HepG2 (cell line): ENCODE measurements around the gene CDIP1. TPM values are rescaled to one million over a fixed set of nuclear protein-coding genes. Genes with fewer than 3 reads are reported as not detected.

Source experiments
- CBX5 ChIP-seq: sonication (generic); formaldehyde crosslinking; IDR thresholded peaks from 2 replicates; pipeline ENCODE4 v1.4.0; 2020; ENCODE audit warnings: missing genetic modification reagents, borderline replicate concordance
- CREB3 ChIP-seq: sonication (generic); formaldehyde crosslinking; IDR thresholded peaks from 2 replicates; pipeline ENCODE4 v1.5.0; 2020; ENCODE audit warnings: missing genetic modification reagents
- ETS1 ChIP-seq: sonication (generic); formaldehyde crosslinking; IDR thresholded peaks from 2 replicates; pipeline ENCODE4 v1.4.0; 2020; ENCODE audit warnings: missing genetic modification reagents
- HHEX ChIP-seq: IDR thresholded peaks from 2 replicates; pipeline ENCODE4 v1.6.1; 2016; ENCODE audit warnings: control low read depth
- HOMEZ ChIP-seq: IDR thresholded peaks from 2 replicates; pipeline ENCODE4 v1.6.1; 2016; ENCODE audit warnings: low read depth
- JARID2 ChIP-seq: sonication (generic); formaldehyde crosslinking; IDR thresholded peaks from 2 replicates; pipeline ENCODE4 v1.8.1; 2023; ENCODE audit warnings: missing genetic modification reagents, inconsistent platforms; ENCODE audit not compliant: insufficient replicate concordance
- MAX ChIP-seq: IDR thresholded peaks from 2 replicates; pipeline ENCODE4 v1.6.1; 2012; ENCODE audit warnings: inconsistent platforms
- NFYB ChIP-seq: sonication (generic); formaldehyde crosslinking; IDR thresholded peaks from 2 replicates; pipeline ENCODE4 v1.4.0; 2020; ENCODE audit warnings: missing genetic modification reagents
- PREB ChIP-seq: sonication (generic); formaldehyde crosslinking; IDR thresholded peaks from 2 replicates; pipeline ENCODE4 v1.4.0; 2020; ENCODE audit warnings: missing genetic modification reagents
- RXRA ChIP-seq: sonication (generic); formaldehyde crosslinking; IDR thresholded peaks from 2 replicates; pipeline ENCODE4 v1.5.1; 2020; ENCODE audit warnings: missing genetic modification reagents
- ZBTB39 ChIP-seq: sonication (generic); formaldehyde crosslinking; IDR thresholded peaks from 2 replicates; pipeline ENCODE4 v1.5.0; 2020; ENCODE audit warnings: missing genetic modification reagents
- ZNF101 ChIP-seq: sonication (generic); formaldehyde crosslinking; IDR thresholded peaks from 2 replicates; pipeline ENCODE4 v1.4.0; 2020; ENCODE audit warnings: mild to moderate bottlenecking, low read depth, missing genetic modification reagents, borderline replicate concordance
- ZNF512 ChIP-seq: sonication (generic); formaldehyde crosslinking; IDR thresholded peaks from 2 replicates; pipeline ENCODE4 v1.4.0; 2020; ENCODE audit warnings: mild to moderate bottlenecking, missing genetic modification reagents
- ZXDC ChIP-seq: sonication (generic); formaldehyde crosslinking; IDR thresholded peaks from 2 replicates; pipeline ENCODE4 v1.5.0; 2020; ENCODE audit warnings: mild to moderate bottlenecking, missing genetic modification reagents
- polyA plus RNA-seq, 8 experiments: library from polyadenylated mRNA; depleted of rRNA in 3 of 8; stranded (reverse) in 7 of 8; unstranded in 1 of 8; fragments of >200 nt; fragmentation: Illumina TruSeq in 4 of 8; extraction: Trizol in 4 of 8; gene quantifications; 2 replicates each; pipeline versions ENCODE4 v1.2.1 to v1.2.3, GENCODE V29; 2011 to 2016; ENCODE audit warnings: low read depth in 4 of 8, missing spikeins in 1 of 8, mixed read lengths in 1 of 8; ENCODE audit not compliant: insufficient read depth in 1 of 8
- total RNA-seq, 5 experiments: library from RNA; depleted of rRNA; stranded (reverse); fragments of >200 nt; fragmentation: Illumina TruSeq; extraction: Trizol; gene quantifications; 2 replicates each; pipeline ENCODE4 v1.2.3, GENCODE V29; 2016; ENCODE audit warnings: low read depth in 1 of 5

Gene CDIP1
- total and polyA plus RNA-seq, 2 of the 13 experiments (the other 11 are each of a cell fraction or from before 2014, with no cell fraction given) = 31.2 to 56.7 TPM

GRCh38 chr16:4461250-4462085, 77.1 kb downstream of the CDIP1 start (continued):
- TF ChIP-seq ZNF512 (CRISPR knock-in tag) (no peak), ZXDC (CRISPR knock-in tag) (no peak), ZNF101 (CRISPR knock-in tag) (no peak), RXRA (CRISPR knock-in tag) (peak; percentile 100), MAX (peak; percentile 85), JARID2 (CRISPR knock-in tag) (no peak), CBX5 (CRISPR knock-in tag) (peak; percentile 75; the same call in 1 of the 2 replicates), CREB3 (CRISPR knock-in tag) (no peak), HOMEZ (CRISPR knock-in tag) (0 out of 2 replicates have a peak, but pooled peaks have one; percentile 10), ETS1 (no peak), HHEX (CRISPR knock-in tag) (0 out of 2 replicates have a peak, but pooled peaks have one; percentile 13), PREB (CRISPR knock-in tag) (no peak), ZBTB39 (CRISPR knock-in tag) (0 out of 2 replicates have a peak, but pooled peaks have one; percentile 49), NFYB (no peak)
